Measurements from ENCODE around the gene PDE11A.
"Not testable (repeated sequence)": the region's sequence is repeated elsewhere in the genome, so short reads cannot be mapped to it uniquely, and the experiment has no call there.

Gene PDE11A

GRCh38 chr2:178074123-178075005 is 1.8 kb upstream of the PDE11A start:
- DNase-seq (ENCODE audit: low read depth) = no peak

- no peak for DNase-seq (ENCODE audit: low read depth)
Measured at GRCh38 chr2:178072000-178072382, 586 bp downstream of the PDE11A start.

GRCh38 chr2:178070824-178071223 is 1.8 kb downstream of the PDE11A start:
- DNase-seq (ENCODE audit: low read depth) = no peak

- DNase-seq (ENCODE audit: low read depth) = no peak
Measured at GRCh38 chr2:178069551-178069950, 3.0 kb downstream of the PDE11A start.

- no peak for DNase-seq (ENCODE audit: low read depth)
Measured at GRCh38 chr2:178068823-178069454, 3.6 kb downstream of the PDE11A start.

- no peak for DNase-seq (ENCODE audit: low read depth)
Measured at GRCh38 chr2:178066890-178067669, 5.5 kb downstream of the PDE11A start.

- DNase-seq (ENCODE audit: low read depth) = no peak
Measured at GRCh38 chr2:178066324-178066723, 6.3 kb downstream of the PDE11A start.

GRCh38 chr2:178059681-178060080 is 12.9 kb downstream of the PDE11A start:
- no peak for DNase-seq (ENCODE audit: low read depth)

GRCh38 chr2:178059111-178059510 is 13.5 kb downstream of the PDE11A start:
- DNase-seq (ENCODE audit: low read depth) = no peak

GRCh38 chr2:178057179-178057680 is 15.3 kb downstream of the PDE11A start:
- DNase-seq (ENCODE audit: low read depth) = no peak

- DNase-seq (ENCODE audit: low read depth) = no peak
Measured at GRCh38 chr2:178056345-178056744, 16.2 kb downstream of the PDE11A start.

- DNase-seq (ENCODE audit: low read depth) = not testable (repeated sequence)
Measured at GRCh38 chr2:178051257-178051656, 21.3 kb downstream of the PDE11A start.

- DNase-seq (ENCODE audit: low read depth) = no peak
Measured at GRCh38 chr2:178047391-178047790, 25.2 kb downstream of the PDE11A start.

- DNase-seq (ENCODE audit: low read depth) = no peak
Measured at GRCh38 chr2:178044836-178045235, 27.7 kb downstream of the PDE11A start.

GRCh38 chr2:178043266-178043665 is 29.3 kb downstream of the PDE11A start:
- DNase-seq (ENCODE audit: low read depth) = no peak

- DNase-seq (ENCODE audit: low read depth) = not testable (repeated sequence)
Measured at GRCh38 chr2:178033583-178033982, 39.0 kb downstream of the PDE11A start.

- no peak for DNase-seq (ENCODE audit: low read depth)
Measured at GRCh38 chr2:178029342-178029741, 43.2 kb downstream of the PDE11A start.

- DNase-seq (ENCODE audit: low read depth) = no peak
Measured at GRCh38 chr2:178025551-178026185, 46.9 kb downstream of the PDE11A start.

- DNase-seq (ENCODE audit: low read depth) = no peak
Measured at GRCh38 chr2:178018141-178018540, 54.4 kb downstream of the PDE11A start.

- DNase-seq (ENCODE audit: low read depth) = no peak
Measured at GRCh38 chr2:178016612-178017011, 56.0 kb downstream of the PDE11A start.

- no peak for DNase-seq (ENCODE audit: low read depth)
Measured at GRCh38 chr2:178012639-178013038, 59.9 kb downstream of the PDE11A start.

GRCh38 chr2:178009813-178010212 is 62.8 kb downstream of the PDE11A start:
- no peak for DNase-seq (ENCODE audit: low read depth)

Measured in GM04504 (cell line).